A549 (cell line): ENCODE results near the gene AKAP6. TPM values are rescaled to one million over a fixed set of nuclear protein-coding genes. Genes with fewer than 3 reads are reported as not detected.

ENCODE experiments used
- ATAC-seq, 2 experiments: fragments of 200-7000 bp in 1 of 2; fragments of >200 bp in 1 of 2; cut with Nextera tagmentation in 1 of 2; cut with Tn5 transposase in 1 of 2; 3 replicates each; pipeline versions ENCODE4 v1.8.0 to v1.9.1; 2018 to 2020; ENCODE audit warnings: mild to moderate bottlenecking in 1 of 2, moderate library complexity in 1 of 2
- CTCF ChIA-PET: fragments of 300-600 bp; sonication (Branson Sonifier 250); formaldehyde crosslinking; extraction: SDS; loops from one replicate; lab custom pipeline; 2021; ENCODE audit warnings: antibody characterized with exemption, inconsistent platforms; lab: Yijun Ruan, JAX
- POLR2A ChIA-PET: fragments of 350-600 bp; formaldehyde crosslinking; extraction: SDS; loops from one replicate; lab custom pipeline; 2021; ENCODE audit warnings: antibody characterized with exemption, inconsistent platforms; lab: Yijun Ruan, JAX
- DNase-seq, 2 experiments: peaks; one replicate each; pipeline versions ENCODE4 v3.0.0 to v3.0.0-alpha.2; 2011 to 2016; ENCODE audit warnings: low read depth in 1 of 2, low spot score in 1 of 2
- FAIRE-seq: peaks from 2 replicates; lab custom pipeline; 2011; peaks lifted over from hg19 to GRCh38; lab: Jason Lieb, UNC
- H3K27ac ChIP-seq, 2 experiments: fragments of >200 bp; sonication (Bioruptor Twin); formaldehyde crosslinking; 3 replicates each; pipeline ENCODE4 v1.5.1; 2016 to 2017
- H3K4me1 ChIP-seq: fragments of >200 bp; sonication (Bioruptor Twin); formaldehyde crosslinking; 3 replicates; pipeline ENCODE4 v1.6.1; 2016
- H3K4me2 ChIP-seq: fragments of >200 bp; sonication (Bioruptor Twin); formaldehyde crosslinking; 3 replicates; pipeline ENCODE4 v1.6.1; 2016
- H3K4me3 ChIP-seq: fragments of >200 bp; sonication (Bioruptor Twin); formaldehyde crosslinking; 3 replicates; pipeline ENCODE4 v1.5.1; 2016
- H3K9me3 ChIP-seq: fragments of >200 bp; sonication (Bioruptor Twin); formaldehyde crosslinking; 3 replicates; pipeline ENCODE4 v1.6.1; 2016
- ELK1 ChIP-seq: fragments of 150-350 bp; IDR thresholded peaks from 2 replicates; pipeline ENCODE4 v1.6.1; 2014; ENCODE audit warnings: low read depth, mild to moderate bottlenecking, low read length
- HOXB13 ChIP-seq: fragments of 250-450 bp; sonication (Bioruptor Pico); IDR thresholded peaks from 2 replicates; pipeline ENCODE4 v1.5.0; 2020; ENCODE audit warnings: low read depth, mild to moderate bottlenecking, moderate library complexity
- KDM1A ChIP-seq: fragments of 200-600 bp; sonication (generic); IDR thresholded peaks from 2 replicates; pipeline ENCODE4 v1.6.1; 2016; ENCODE audit warnings: low read depth, mild to moderate bottlenecking
- MAFK ChIP-seq: fragments of 450-650 bp; IDR thresholded peaks from 2 replicates; pipeline ENCODE4 v1.6.1; 2014; ENCODE audit not compliant: partially characterized antibody
- RARB ChIP-seq: fragments of 250-450 bp; sonication (Bioruptor Pico); IDR thresholded peaks from 2 replicates; pipeline ENCODE4 v1.8.0; 2021; ENCODE audit warnings: mild to moderate bottlenecking, moderate library complexity
- REST ChIP-seq: fragments of 200-600 bp; sonication (generic); IDR thresholded peaks from 2 replicates; pipeline ENCODE4 v1.6.1; 2016; ENCODE audit warnings: antibody characterized with exemption, mild to moderate bottlenecking, moderate library complexity
- TFCP2L1 ChIP-seq: fragments of 250-450 bp; sonication (Bioruptor Pico); IDR thresholded peaks from 2 replicates; pipeline ENCODE4 v1.5.0; 2021; ENCODE audit warnings: mild to moderate bottlenecking
- ZFP36 ChIP-seq: fragments of 450-650 bp; IDR thresholded peaks from 2 replicates; pipeline ENCODE4 v1.6.1; 2014; ENCODE audit warnings: borderline replicate concordance; ENCODE audit not compliant: partially characterized antibody
- ZNF302 ChIP-seq: fragments of 250-450 bp; sonication (Bioruptor Pico); IDR thresholded peaks from 2 replicates; pipeline ENCODE4 v1.9.0; 2021; ENCODE audit warnings: inconsistent platforms, mild to moderate bottlenecking, moderate library complexity
- WGBS: methylation state at CpG from one replicate; pipeline ENCODE4 v1.1.6; 2017; ENCODE audit errors: missing lambda C conversion rate; 5-methylcytosine and 5-hydroxymethylcytosine counted together
- polyA plus RNA-seq, 4 experiments: library from polyadenylated mRNA; depleted of rRNA in 3 of 4; stranded (reverse); fragments of >200 nt; fragmentation: RNase III in 1 of 4; extraction: RNeasy Plus Mini Kit Qiagen cat#74134 plus additional on column Dnase treatment in 1 of 4; gene quantifications; 2 replicates in 3 of 4; 3 replicates in 1 of 4; pipeline ENCODE4 v1.2.3, GENCODE V29; 2011 to 2017
- TF ChIP-seq, protein P1 (sequence below): fragments of >200 bp; sonication (Bioruptor Twin); formaldehyde crosslinking; IDR thresholded peaks from 3 replicates; pipeline ENCODE4 v1.6.1; 2016
- TF ChIP-seq, protein P2 (sequence below): fragments of 250-450 bp; sonication (Bioruptor Pico); IDR thresholded peaks from 2 replicates; pipeline ENCODE4 v1.5.0; 2020; ENCODE audit warnings: low read depth, mild to moderate bottlenecking, moderate library complexity

The AKAP6 gene
- polyA plus RNA-seq, 2 of the 4 experiments (the other 2 are of a cell fraction) = 0.27 to 1.9 TPM

DNA sequence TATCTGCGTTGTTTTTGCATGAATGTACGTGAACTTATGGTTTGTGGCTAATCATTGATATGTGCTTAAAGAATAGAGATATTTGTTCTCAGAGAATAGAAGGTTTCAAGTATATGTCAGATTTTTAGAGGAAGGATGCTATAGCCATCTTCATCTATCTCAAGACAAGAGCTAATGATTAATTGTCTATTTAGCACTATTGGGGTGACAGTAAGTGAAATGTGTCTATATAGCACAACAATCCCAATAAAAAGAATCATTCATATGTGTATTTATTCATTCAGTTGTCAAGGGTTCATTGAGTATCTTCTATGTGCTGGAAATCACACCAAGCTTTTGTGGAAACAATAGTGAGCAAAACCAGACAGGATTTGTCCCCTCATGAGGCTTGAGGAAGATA, 310.1 kb downstream of the AKAP6 start:
- CTCF ChIA-PET = no interaction called here
- WGBS = 82% methylated on average over 2 of the region's 2 CpGs
- no peak overlapping the region for H3K4me3 ChIP-seq
- no peaks in the 10 kb centered on the region for H3K4me1 ChIP-seq
- no peaks in the 10 kb centered on the region for H3K9me3 ChIP-seq
- peak; percentile 24 for TF ChIP-seq MAFK
- TF ChIP-seq, protein P1, sequence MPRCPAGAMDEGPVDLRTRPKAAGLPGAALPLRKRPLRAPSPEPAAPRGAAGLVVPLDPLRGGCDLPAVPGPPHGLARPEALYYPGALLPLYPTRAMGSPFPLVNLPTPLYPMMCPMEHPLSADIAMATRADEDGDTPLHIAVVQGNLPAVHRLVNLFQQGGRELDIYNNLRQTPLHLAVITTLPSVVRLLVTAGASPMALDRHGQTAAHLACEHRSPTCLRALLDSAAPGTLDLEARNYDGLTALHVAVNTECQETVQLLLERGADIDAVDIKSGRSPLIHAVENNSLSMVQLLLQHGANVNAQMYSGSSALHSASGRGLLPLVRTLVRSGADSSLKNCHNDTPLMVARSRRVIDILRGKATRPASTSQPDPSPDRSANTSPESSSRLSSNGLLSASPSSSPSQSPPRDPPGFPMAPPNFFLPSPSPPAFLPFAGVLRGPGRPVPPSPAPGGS = no peak
- TF ChIP-seq, all 56 proteins: peak for 1
- Histone ChIP-seq H3K27ac (no peak overlapping the region), H3K4me2 (no peak overlapping the region)
- ATAC-seq (no peak), FAIRE-seq (no peak), DNase-seq (no peak)
- POLR2A ChIA-PET = no interaction called here

- no peaks in the 10 kb centered on the region for H3K4me1 ChIP-seq
- TF ChIP-seq REST = no peak
- no peak for TF ChIP-seq KDM1A
- no peak for TF ChIP-seq ELK1
- TF ChIP-seq RARB (CRISPR knock-in tag) = no peak
- TF ChIP-seq, protein P1 = no peak
- no peak for TF ChIP-seq ZFP36
- no peak for TF ChIP-seq HOXB13 (CRISPR knock-in tag)
- no peak for TF ChIP-seq TFCP2L1 (CRISPR knock-in tag)
- TF ChIP-seq, protein P2, sequence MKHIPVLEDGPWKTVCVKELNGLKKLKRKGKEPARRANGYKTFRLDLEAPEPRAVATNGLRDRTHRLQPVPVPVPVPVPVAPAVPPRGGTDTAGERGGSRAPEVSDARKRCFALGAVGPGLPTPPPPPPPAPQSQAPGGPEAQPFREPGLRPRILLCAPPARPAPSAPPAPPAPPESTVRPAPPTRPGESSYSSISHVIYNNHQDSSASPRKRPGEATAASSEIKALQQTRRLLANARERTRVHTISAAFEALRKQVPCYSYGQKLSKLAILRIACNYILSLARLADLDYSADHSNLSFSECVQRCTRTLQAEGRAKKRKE (CRISPR knock-in tag) = no peak
- TF ChIP-seq, all 56 proteins: peak for 0
- 53% methylated on average over 1 of the region's 1 CpG for WGBS
- POLR2A ChIA-PET = no interaction called here
- Histone ChIP-seq H3K27ac (no peak overlapping the region), H3K4me3 (no peak overlapping the region), H3K9me3 (no peaks in the 10 kb centered on the region), H3K4me2 (no peak overlapping the region)
- ATAC-seq (no peak), FAIRE-seq (no peak), DNase-seq (no peak)
- CTCF ChIA-PET = no interaction called here
Observed at GRCh38 chr14:32645551-32645950, 316.5 kb downstream of the AKAP6 start.

DNA sequence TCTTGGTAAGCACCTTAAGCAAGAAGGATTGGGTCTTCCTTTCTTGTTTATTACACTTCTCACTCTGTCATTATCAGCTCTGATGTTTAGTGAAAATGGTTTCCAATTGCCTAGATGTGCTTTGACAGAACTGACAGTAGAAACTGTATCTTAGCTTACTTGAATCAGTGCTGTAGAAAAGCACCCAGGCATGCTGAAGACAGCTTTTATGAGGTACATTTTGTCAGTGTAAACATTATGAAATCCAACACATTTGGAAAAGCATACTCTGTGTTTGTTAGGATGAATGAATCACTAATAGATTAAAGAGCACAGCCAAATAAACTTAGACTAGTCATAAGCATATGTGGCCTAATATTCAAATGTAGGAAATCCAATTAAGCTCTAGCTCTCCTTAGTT, 319.3 kb downstream of the AKAP6 start:
- no peak overlapping the region for H3K4me2 ChIP-seq
- ChIA-PET CTCF (no interaction called here), POLR2A (no interaction called here)
- no peak for FAIRE-seq
- TF ChIP-seq ZNF302 (CRISPR knock-in tag) = no peak
- TF ChIP-seq, protein P1 = no peak
- H3K4me3 ChIP-seq = no peak overlapping the region
- no peaks in the 10 kb centered on the region for H3K9me3 ChIP-seq
- no peak for ATAC-seq
- H3K27ac ChIP-seq = no peak overlapping the region
- H3K4me1 ChIP-seq = no peaks in the 10 kb centered on the region
- DNase-seq = peak in 1 of 2 experiments; percentile 5
